ENCODE results near the gene CCDC97. TPM values are rescaled to one million over a fixed set of nuclear protein-coding genes. Genes with fewer than 3 reads are reported as not detected.

CCDC97 gene
- total RNA-seq, 4 donors from 2014 or later: 8.6 to 15.3 (median 15.1) TPM

GRCh38 chr19:41327076-41327575, 17.2 kb downstream of the CCDC97 start:
- in situ Hi-C loops (cut with MboI; ENCODE audit: low sequenced_read_pairs in 4 of 4): no loop called here

DNA sequence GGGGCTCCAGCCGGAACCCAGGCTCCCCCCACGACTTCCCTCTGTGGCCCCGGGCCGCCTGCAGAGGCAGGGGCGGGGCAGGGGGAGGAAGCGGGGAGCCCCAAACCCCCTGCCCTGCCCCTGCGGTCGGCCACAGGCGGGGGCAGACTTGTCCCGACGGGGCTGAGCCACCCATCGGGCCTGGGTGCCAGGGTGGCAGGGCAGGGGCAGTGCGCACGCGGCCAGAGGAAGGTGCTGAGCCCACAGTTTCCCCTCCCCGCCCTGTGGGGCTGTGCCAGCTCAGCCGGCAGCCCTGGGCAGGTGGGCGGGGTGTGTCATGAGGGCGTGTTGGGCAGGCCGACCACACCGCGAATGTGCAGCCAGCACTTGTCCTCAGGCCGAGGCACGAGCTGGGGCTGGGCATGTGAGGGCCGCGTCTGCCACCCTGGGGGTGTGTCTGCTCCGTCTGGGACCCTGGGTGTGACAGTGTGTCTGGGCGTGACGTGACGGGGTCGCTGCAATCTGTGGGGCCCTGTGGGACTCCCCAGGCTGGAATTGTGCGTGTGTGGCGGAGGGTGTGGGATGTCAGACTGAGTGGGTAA, 17.7 kb downstream of the CCDC97 start:
- no peaks in the 10 kb centered on the region for H3K9me3 ChIP-seq
- H3K27ac ChIP-seq: peak overlapping the region; percentile 37 to 77 (median 68)
- intact Hi-C loops (cut with DNase I; ENCODE audit: low total_unique reads) (loop anchor here (2.0 kb wide), 1 partner anchor 25 kb away; the partner anchor contains the start of gene TGFB1), in situ Hi-C loops (cut with MboI; ENCODE audit: low sequenced_read_pairs in 4 of 4) (no loop called here)
- no peaks in the 10 kb centered on the region for H3K27me3 ChIP-seq
- H3K36me3 ChIP-seq: no peaks in the 10 kb centered on the region
- peak overlapping the region; percentile 2 to 49 (median 23) for H3K4me3 ChIP-seq
- peak; percentile 12 to 38 for ATAC-seq
- DNase-seq: peak; percentile 38 to 76
- peaks cover 25 to 48% of the 10 kb centered on the region in 2 donors for H3K4me1 ChIP-seq
- TF ChIP-seq CTCF (IDR thresholded peaks at IDR 0.05 in 4 of 5, conservative IDR thresholded peaks at IDR 0.05 in 1 of 5) (no peak), POLR2A (IDR thresholded peaks at IDR 0.05) (no peak)

More at GRCh38 chr19:41327076-41327575, 17.2 kb downstream of the CCDC97 start:
- intact Hi-C loops (cut with DNase I; ENCODE audit: low total_unique reads): loop anchor here (2.0 kb wide), 1 partner anchor 26 kb away; the partner anchor contains the start of gene TGFB1
- Histone ChIP-seq H3K4me3 (peak overlapping the region; percentile 2 to 49 (median 23)), H3K9me3 (no peaks in the 10 kb centered on the region), H3K4me1 (peaks cover 28 to 48% of the 10 kb centered on the region in 2 donors), H3K27me3 (no peaks in the 10 kb centered on the region), H3K27ac (peak overlapping the region; percentile 37 to 77 (median 68)), H3K36me3 (no peaks in the 10 kb centered on the region)
- TF ChIP-seq POLR2A (IDR thresholded peaks at IDR 0.05) (no peak), CTCF (IDR thresholded peaks at IDR 0.05 in 4 of 5, conservative IDR thresholded peaks at IDR 0.05 in 1 of 5) (no peak)
- ATAC-seq (no peak), DNase-seq (no peak)

GRCh38 chr19:41328157-41328841, 18.3 kb downstream of the CCDC97 start:
- intact Hi-C loops (cut with DNase I; ENCODE audit: low total_unique reads): no loop called here
- Histone ChIP-seq H3K9me3 (no peaks in the 10 kb centered on the region), H3K4me3 (peak overlapping the region; percentile 2 to 49 (median 23)), H3K27ac (peak overlapping the region; percentile 37 to 77 (median 68)), H3K4me1 (peaks cover 25 to 48% of the 10 kb centered on the region in 2 donors), H3K36me3 (no peaks in the 10 kb centered on the region), H3K27me3 (no peaks in the 10 kb centered on the region)
- DNase-seq (no peak), ATAC-seq (peak in 1 of 2 donors; percentile 13)
- in situ Hi-C loops (cut with MboI; ENCODE audit: low sequenced_read_pairs in 4 of 4): no loop called here
- TF ChIP-seq POLR2A (IDR thresholded peaks at IDR 0.05) (no peak), CTCF (IDR thresholded peaks at IDR 0.05 in 4 of 5, conservative IDR thresholded peaks at IDR 0.05 in 1 of 5) (no peak)

DNA sequence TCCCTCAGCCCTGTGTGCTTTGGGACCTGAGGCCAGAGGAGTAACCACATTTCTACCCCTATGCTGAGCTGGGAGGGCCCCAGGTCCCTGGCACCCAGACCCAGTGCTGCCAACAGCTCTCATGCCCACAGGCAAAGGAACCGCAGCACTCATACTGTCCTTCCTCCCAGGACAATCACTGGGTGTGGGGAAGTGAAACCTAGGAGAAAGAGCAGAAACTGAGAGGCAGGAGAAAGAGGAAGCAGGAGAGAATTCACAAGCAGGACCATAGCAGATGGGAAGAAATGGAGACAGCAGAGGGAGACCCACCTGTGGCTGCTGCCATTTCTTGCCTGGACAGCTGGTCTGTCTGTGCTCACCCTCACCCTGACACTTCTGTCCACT, 18.9 kb downstream of the CCDC97 start:
- Histone ChIP-seq H3K9me3 (no peaks in the 10 kb centered on the region), H3K27ac (peak overlapping the region in 3 of 4 donors; percentile 65 to 77 (median 72)), H3K36me3 (no peaks in the 10 kb centered on the region), H3K27me3 (no peaks in the 10 kb centered on the region), H3K4me1 (peaks cover 25 to 47% of the 10 kb centered on the region in 2 donors), H3K4me3 (no peak overlapping the region)
- in situ Hi-C loops (cut with MboI; ENCODE audit: low sequenced_read_pairs in 4 of 4): no loop called here
- DNase-seq: no peak
- no peak for TF ChIP-seq CTCF (IDR thresholded peaks at IDR 0.05 in 4 of 5, conservative IDR thresholded peaks at IDR 0.05 in 1 of 5)
- TF ChIP-seq POLR2A (IDR thresholded peaks at IDR 0.05): no peak
- intact Hi-C loops (cut with DNase I; ENCODE audit: low total_unique reads): no loop called here
- ATAC-seq: no peak

All from gastrocnemius medialis (tissue), 4 donors.